Muscle layer of duodenum (tissue), 2 donors: ENCODE data around the gene GARIN5A.

ENCODE experiments used
- H3K27ac ChIP-seq: one replicate; pipeline ENCODE4 v1.7.0; 2013; ENCODE audit warnings: mild to moderate bottlenecking, low read length
- H3K27me3 ChIP-seq: one replicate; pipeline ENCODE4 v1.7.0; 2013; ENCODE audit warnings: low read depth, mild to moderate bottlenecking, control low read depth, low read length
- H3K36me3 ChIP-seq, 2 donors: one replicate each; pipeline ENCODE4 v1.7.0; 2013; ENCODE audit warnings: low read length in 2 of 2, control low read depth in 1 of 2, mild to moderate bottlenecking in 1 of 2; ENCODE audit not compliant: insufficient read depth in 2 of 2, control insufficient read depth in 1 of 2
- H3K4me1 ChIP-seq, 2 donors: one replicate each; pipeline ENCODE4 v1.7.0; 2013; ENCODE audit warnings: low read length in 2 of 2, mild to moderate bottlenecking in 2 of 2, control low read depth in 1 of 2, moderate library complexity in 1 of 2; ENCODE audit not compliant: insufficient read depth in 2 of 2, control insufficient read depth in 1 of 2
- H3K4me3 ChIP-seq, 2 donors: one replicate each; pipeline ENCODE4 v1.7.0; 2013; ENCODE audit warnings: low read length in 2 of 2, low read depth in 1 of 2, mild to moderate bottlenecking in 1 of 2
- H3K9me3 ChIP-seq, 2 donors: one replicate each; pipeline ENCODE4 v1.7.0; 2013; ENCODE audit warnings: low read length in 2 of 2, control low read depth in 1 of 2, mild to moderate bottlenecking in 1 of 2; ENCODE audit not compliant: control insufficient read depth in 1 of 2
- donor health status: healthy.

The GARIN5A gene

DNA sequence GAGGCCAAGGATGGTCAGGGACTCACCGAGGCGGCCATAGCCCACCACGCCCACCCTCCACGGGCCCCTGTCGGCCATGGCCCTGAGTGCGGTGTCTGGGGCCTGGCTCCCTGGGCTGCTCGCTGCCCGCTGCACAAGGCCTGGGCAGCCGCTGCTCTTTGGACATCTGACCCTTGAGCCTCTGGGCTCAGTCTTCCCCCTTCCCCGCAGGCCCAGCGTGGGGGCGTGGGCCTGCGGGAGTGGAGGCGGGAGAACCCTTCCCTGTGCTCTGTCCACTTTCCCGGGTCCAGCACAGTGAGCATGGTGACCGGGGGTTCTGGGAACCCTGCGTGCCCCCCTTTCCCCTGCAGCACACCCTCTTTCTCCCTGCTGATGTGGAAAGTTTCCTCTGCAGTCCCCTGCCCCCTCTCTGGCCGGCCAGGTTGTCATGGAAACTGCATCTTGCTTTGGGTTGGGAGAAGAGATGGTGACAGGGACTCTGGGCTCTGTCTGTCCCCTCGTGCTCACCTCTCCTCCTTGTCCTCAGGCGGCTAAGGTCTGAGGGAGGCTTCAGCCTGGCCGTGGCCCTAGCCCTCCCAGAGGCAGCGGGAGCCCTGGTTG is 37.2 kb upstream of the GARIN5A start, which contains the start of gene ASPDH:
Gene ASPDH (minus strand): TSS at position 168 of the 600 bp plus-strand sequence. CDS start 90 bp downstream, at position 78.
- no peak within 1 kb of the TSS for H3K27ac ChIP-seq
- H3K27me3 ChIP-seq = no peaks in the 10 kb centered on the region
- H3K9me3 ChIP-seq = no peaks in the 10 kb centered on the region
- peaks cover 4 to 14% of the 10 kb centered on the region in 2 donors for H3K4me1 ChIP-seq
- H3K4me3 ChIP-seq = no peak within 1 kb of the TSS
- H3K36me3 ChIP-seq = no peaks in the 10 kb centered on the region

GRCh38 chr19:50512999-50513745 is 36.5 kb upstream of the GARIN5A start:
- Histone ChIP-seq H3K4me3 (no peak overlapping the region), H3K9me3 (no peaks in the 10 kb centered on the region), H3K4me1 (peaks cover 4 to 14% of the 10 kb centered on the region in 2 donors), H3K27me3 (no peaks in the 10 kb centered on the region), H3K36me3 (no peaks in the 10 kb centered on the region), H3K27ac (no peak overlapping the region)

DNA sequence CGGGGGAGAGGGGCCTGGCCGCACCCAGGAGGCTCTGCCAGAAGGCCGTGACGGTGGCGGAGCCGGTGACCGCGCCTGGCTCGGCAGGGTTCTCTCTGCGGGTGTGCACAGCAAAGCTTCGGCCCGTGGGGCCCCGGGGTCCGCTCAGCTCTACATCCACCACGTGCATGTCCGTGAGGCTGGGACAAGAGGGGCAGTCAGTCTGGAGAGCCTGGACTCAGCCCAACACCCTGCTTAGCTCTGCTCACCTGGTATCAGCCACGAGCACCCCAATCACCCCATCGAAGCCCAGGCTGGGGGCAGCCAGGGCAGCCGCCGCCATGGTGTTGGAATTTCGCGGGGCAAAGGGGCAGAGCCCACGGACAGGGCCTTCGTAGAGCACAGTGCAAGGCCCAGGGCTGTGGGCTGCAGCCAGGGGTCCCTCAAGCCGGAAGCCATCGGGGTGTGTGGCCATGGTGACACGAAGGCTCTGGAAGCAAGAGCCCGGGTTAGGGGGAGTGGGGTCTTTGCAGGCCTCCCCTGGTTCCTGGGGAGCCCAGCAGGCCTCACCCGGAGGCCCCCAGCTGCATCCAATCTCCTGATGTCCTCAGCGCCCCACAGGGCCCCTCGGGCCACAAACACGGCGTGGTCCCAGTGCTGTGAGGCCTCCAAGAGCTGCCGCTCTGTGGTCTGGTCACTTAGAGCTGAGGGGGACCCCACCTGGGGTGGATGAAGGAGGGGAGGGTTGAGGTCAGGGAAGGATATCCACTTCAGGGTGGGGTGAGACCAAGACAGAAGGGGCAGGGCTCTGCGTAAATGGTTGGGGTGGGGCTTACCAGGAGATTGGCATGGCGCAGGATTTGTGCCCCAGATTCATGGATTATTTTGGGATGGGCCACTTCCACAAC is 35.7 kb upstream of the GARIN5A start:
- Histone ChIP-seq H3K27ac (no peak overlapping the region), H3K4me1 (peaks cover 4 to 14% of the 10 kb centered on the region in 2 donors), H3K9me3 (no peaks in the 10 kb centered on the region), H3K36me3 (no peaks in the 10 kb centered on the region), H3K4me3 (peak overlapping the region in 1 of 2 donors; percentile 85), H3K27me3 (no peaks in the 10 kb centered on the region)

DNA sequence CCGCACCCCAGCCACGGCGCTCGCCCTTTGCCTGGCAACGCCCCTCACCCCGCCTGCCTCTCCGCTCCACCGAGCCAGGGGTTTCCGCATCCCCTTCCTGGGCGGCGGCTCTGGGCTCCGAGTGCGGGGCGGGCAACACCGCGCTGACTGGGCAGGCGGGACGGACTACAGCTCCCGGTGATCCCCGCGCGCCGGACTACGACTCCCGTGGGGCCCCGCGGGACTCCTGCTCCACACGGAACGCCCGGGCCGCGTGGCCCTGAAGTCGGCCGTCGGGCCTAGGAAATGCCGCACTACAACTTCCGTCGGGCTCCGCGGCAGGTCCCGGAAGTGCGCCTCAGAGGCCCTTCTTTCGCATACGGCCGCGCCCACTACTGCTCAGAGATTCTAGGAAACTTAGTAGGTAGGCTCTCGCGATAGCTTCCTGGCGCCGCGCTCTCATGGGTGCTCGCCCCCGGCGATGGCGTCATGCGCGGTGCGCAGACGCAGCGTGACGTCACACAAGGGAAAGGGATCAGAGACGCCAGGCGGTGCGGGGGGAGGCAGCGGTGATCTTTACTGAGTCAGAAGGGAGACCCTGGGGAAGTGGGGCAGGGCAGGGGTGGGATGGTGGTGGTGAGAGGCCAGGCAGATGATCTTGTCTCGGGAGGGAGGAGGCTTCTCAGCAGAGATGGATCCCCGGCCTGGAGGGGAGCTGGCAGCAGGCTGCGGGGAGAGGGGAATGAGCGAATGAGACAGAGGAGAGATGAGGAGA is 34.6 kb upstream of the GARIN5A start, which contains the start of gene JOSD2:
Gene JOSD2 (minus strand): TSS at position 123 of the 754 bp plus-strand sequence. CDS start 760 bp downstream, outside the sequence.
- Histone ChIP-seq H3K9me3 (no peaks in the 10 kb centered on the region), H3K36me3 (no peaks in the 10 kb centered on the region), H3K4me1 (peaks cover 4 to 14% of the 10 kb centered on the region in 2 donors), H3K27me3 (no peaks in the 10 kb centered on the region), H3K27ac (peak within 1 kb of the TSS; percentile 72), H3K4me3 (peak within 1 kb of the TSS; percentile 85 to 89)

GRCh38 chr19:50510700-50511068 is 34.0 kb upstream of the GARIN5A start:
- no peaks in the 10 kb centered on the region for H3K9me3 ChIP-seq
- peaks cover 0 to 3% of the 10 kb centered on the region in 2 donors for H3K36me3 ChIP-seq
- H3K27ac ChIP-seq = peak overlapping the region; percentile 72
- H3K27me3 ChIP-seq = no peaks in the 10 kb centered on the region
- H3K4me3 ChIP-seq = peak overlapping the region; percentile 85 to 89
- H3K4me1 ChIP-seq = peaks cover 4 to 14% of the 10 kb centered on the region in 2 donors

- Histone ChIP-seq H3K27ac (peak overlapping the region; percentile 72), H3K27me3 (no peaks in the 10 kb centered on the region), H3K4me1 (peaks cover 4 to 14% of the 10 kb centered on the region in 2 donors)
Observed at GRCh38 chr19:50510121-50510670, 33.5 kb upstream of the GARIN5A start.

DNA sequence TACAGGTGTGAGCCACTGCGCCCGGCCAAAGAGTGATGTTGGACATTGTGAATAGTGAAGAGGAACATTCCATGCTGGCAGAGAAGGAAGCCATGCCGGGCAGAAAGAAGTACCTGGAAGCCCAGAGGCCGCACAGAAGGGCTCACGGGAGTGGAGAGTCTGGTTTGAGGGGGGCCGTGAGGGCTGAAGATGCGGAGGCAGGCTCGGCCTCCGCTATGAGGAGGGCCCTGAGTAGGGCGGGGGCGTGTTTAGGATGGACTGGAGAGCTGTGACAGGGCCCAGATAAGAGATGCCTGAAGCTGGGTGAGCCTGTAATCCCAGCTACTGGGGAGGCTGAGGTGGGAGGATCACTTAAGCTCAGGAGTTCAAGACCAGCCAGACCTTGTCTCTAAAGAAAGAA is 32.7 kb upstream of the GARIN5A start:
- Histone ChIP-seq H3K36me3 (peaks cover 0 to 7% of the 10 kb centered on the region in 2 donors), H3K4me3 (no peak overlapping the region), H3K27me3 (no peaks in the 10 kb centered on the region), H3K9me3 (no peaks in the 10 kb centered on the region), H3K27ac (no peak overlapping the region), H3K4me1 (peaks cover 4 to 14% of the 10 kb centered on the region in 2 donors)

More at GRCh38 chr19:50510121-50510670, 33.5 kb upstream of the GARIN5A start:
- Histone ChIP-seq H3K36me3 (peaks cover 0 to 7% of the 10 kb centered on the region in 2 donors), H3K4me3 (peak overlapping the region; percentile 85 to 89), H3K9me3 (no peaks in the 10 kb centered on the region)

DNA sequence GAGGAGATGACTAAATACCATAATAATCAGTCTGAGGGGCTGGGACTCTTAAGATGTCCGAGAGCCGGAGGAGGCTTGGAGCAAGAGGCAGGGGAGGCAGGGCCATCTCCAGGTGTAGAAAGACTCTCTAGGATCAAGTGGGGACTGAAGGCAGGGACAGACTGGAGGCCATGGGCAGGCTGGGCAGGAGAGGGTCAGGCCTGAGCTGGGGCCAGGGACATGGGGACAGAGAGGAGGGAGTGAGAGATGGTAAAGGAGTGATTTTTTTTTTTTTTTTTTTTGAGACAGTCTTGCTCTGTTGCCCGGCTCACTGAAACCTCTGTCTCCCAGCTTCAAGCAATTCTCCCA is 32.2 kb upstream of the GARIN5A start:
- H3K36me3 ChIP-seq = peaks cover 0 to 7% of the 10 kb centered on the region in 2 donors
- H3K4me3 ChIP-seq = no peak overlapping the region
- no peak overlapping the region for H3K27ac ChIP-seq
- H3K9me3 ChIP-seq = no peaks in the 10 kb centered on the region
- peaks cover 4 to 14% of the 10 kb centered on the region in 2 donors for H3K4me1 ChIP-seq
- H3K27me3 ChIP-seq = no peaks in the 10 kb centered on the region

- Histone ChIP-seq H3K4me1 (peaks cover 4 to 14% of the 10 kb centered on the region in 2 donors), H3K36me3 (peaks cover 0 to 7% of the 10 kb centered on the region in 2 donors), H3K27ac (no peak overlapping the region), H3K4me3 (no peak overlapping the region), H3K9me3 (no peaks in the 10 kb centered on the region), H3K27me3 (no peaks in the 10 kb centered on the region)
Observed at GRCh38 chr19:50507376-50507775, 30.7 kb upstream of the GARIN5A start.

DNA sequence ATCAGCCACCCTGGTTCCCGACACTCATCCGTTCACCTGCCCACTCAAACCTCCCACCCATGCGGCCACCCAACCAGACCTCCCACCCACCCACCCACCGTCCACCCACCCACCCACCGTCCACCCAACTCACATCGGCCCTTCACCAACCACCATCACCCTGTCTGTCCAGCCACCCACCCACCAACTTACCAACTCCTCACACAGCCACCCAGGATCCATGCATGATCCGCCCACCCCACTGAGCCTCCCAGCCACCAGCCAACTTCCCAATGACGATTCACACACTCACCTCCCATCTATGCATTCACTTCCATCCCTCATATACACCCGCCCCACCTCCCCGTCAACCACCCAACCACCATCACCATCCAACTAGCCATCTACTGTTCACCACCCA is 30.1 kb upstream of the GARIN5A start:
- Histone ChIP-seq H3K4me1 (peaks cover 4 to 10% of the 10 kb centered on the region in 2 donors), H3K4me3 (no peak overlapping the region)

More for the DNA sequence above, 30.1 kb upstream of the GARIN5A start:
- Histone ChIP-seq H3K9me3 (no peaks in the 10 kb centered on the region), H3K27ac (no peak overlapping the region), H3K36me3 (peaks cover 0 to 7% of the 10 kb centered on the region in 2 donors), H3K27me3 (no peaks in the 10 kb centered on the region)
